Measurements from ENCODE around the gene NAP1L4. TPM values are rescaled to one million over a fixed set of nuclear protein-coding genes. Genes with fewer than 3 reads are reported as not detected.

Gene NAP1L4, protein sequence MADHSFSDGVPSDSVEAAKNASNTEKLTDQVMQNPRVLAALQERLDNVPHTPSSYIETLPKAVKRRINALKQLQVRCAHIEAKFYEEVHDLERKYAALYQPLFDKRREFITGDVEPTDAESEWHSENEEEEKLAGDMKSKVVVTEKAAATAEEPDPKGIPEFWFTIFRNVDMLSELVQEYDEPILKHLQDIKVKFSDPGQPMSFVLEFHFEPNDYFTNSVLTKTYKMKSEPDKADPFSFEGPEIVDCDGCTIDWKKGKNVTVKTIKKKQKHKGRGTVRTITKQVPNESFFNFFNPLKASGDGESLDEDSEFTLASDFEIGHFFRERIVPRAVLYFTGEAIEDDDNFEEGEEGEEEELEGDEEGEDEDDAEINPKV
- total RNA-seq, result 144 and 273 TPM in 2 replicates

DNA sequence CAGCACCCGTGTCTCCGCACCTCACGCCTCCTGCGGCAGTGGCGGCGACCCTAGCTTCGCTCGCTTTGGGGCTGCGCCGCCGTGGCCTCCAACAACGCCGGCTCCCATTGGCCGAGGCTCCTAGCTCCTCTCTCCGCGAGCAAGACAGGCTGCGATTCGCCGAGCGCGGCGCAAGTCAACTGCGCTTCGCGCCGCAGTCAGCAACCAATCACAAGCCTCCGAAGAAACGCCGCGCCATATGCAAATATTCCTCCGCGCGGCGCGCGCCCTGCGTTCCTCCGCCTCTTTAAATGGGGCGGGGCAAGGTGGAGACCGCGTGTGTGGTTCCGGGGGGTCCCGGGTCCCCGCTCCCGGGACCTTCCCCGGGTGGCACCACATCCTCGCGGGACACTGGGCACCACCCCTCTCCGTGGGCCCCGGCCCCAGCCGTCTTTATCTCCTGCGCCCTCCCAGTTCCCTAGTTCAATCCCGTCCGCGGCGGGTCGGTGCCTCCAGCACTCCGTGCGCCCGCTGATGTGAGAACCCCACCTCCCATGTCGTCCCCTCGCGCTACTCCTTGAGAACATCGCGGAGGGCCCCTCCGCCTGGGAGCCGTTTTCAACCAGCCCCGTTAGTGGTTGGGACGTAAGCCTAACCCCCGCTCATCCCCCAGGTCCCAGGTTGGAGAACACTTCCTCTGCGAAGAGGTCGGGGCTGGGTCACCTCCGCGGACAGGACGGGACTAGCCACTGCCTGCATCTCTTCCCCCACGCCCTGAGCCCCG, at the start of gene NAP1L4:
Gene NAP1L4, minus strand, starts transcription at position 96 of the 763 bp plus-strand sequence. CDS start 13,109 bp downstream, outside the sequence.
- DNase-seq (ENCODE audit: low read depth), result peak; percentile 92

DNA sequence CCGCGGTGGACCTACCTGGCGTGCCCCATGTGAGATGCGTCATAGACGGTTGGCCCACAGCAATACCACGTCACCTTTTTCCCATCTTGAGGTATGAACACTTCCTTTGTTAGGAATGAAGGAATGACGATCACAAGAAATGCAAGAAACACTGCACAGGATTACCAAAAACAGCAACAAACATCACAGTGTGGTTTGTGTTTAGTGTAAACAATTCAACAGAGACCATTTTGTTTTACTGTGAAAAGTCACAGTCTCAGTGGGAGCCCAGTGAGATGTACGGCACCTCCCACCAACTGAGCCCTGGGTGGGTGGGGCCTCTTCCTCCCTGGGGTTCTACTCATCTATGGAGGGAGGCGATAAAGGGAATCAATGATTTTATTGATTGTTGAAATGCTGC, 48.8 kb upstream of the NAP1L4 start:
- no peak for DNase-seq (ENCODE audit: low read depth)

DNA sequence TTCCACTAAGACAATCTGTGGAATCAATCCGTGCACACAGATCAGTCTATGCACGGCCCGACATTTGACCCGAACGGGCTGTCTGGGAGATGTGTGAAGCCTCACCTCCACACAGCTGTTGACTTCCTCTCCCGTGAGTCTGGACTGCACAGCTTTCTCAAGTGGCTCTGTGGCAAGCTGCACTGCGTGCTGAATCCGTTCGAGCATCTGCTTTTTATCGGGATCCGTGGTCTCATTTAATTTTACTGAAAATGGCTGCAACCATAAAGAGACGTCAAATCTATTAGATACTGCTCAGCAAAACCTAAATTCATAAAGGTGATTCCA, 45.8 kb upstream of the NAP1L4 start:
- DNase-seq (ENCODE audit: low read depth), result no peak

DNA sequence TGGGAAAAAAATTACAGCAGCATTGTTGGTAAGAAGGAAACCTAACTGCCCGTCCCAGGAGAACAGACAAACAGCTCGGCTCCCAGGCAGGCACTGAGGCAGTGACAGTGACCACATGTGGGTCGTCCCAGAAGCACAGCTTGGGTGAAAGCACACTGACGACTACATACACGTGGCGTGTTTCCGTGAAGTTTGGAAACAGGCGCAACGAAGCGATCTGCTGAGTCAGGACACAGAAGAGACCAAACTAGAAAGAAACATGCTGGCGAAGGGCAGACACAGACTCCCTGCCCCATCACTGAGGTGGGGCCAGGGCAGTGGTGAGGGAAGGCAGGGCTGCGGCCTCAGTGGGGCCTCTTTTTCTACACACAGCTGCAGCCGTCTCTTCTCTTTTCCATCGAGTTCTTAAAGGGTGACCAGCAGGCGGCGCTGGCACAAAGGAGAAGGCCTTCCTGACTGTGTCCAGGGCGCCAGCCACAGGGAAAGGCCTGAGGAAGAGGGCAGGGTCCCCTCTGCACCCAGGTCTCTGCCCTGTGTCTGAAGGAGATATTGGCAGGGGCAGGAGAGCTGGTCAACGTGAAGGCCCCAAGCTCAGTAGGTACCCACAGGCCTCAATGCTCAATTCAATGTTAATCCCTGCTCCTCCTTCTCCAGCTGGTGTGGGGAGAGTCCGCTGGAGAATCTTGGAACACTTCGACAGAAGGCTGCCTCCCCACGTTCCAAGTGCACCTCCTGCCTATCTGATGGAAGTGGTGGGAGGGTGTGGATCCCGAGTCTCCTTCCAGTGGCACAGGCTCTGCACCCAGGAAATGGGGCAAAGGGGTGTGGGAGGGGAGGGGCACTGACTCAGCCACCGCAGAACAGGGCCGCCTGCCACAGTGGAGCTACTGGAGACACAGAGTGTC, 45.2 kb upstream of the NAP1L4 start:
- DNase-seq (ENCODE audit: low read depth), result peak; percentile 25

DNA sequence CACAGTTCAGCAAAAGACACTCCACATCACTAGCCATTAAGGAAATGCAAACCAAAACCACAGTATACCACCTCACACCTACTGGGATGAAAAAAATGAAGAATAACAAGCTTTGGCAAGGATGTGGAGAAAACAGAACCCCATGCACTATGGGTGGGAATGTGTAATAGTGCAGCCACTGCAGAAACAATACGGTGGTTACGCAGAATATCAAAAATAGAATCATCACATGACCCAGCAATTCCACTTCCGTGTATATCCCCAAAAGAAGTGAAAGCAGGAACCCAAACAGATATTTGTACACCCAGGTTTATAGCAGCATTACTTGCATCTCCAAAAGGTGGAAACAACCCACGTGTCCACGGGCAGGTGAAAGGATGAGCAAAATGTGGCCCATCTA, 44.3 kb upstream of the NAP1L4 start:
- no peak for DNase-seq (ENCODE audit: low read depth)

DNA sequence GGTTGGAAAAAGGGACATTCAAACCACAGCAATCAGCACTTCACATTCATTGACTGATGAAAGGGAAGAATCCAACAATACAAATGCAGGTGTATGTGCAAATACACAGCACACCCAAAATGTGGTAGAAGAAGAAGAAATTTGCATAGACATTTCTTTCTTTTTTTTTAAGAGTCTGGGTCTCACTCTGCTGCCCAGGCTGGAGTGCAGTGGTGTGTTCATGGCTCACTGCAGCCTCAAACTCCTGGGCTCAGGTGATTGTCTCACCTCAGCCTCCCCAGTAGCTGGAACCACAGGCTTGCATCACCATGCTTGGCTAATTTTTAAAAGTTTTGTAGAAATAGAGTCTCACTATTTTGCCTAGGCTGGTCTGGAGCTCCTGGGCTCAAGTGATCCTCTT, 43.2 kb upstream of the NAP1L4 start:
- DNase-seq (ENCODE audit: low read depth), result peak; percentile 21

DNA sequence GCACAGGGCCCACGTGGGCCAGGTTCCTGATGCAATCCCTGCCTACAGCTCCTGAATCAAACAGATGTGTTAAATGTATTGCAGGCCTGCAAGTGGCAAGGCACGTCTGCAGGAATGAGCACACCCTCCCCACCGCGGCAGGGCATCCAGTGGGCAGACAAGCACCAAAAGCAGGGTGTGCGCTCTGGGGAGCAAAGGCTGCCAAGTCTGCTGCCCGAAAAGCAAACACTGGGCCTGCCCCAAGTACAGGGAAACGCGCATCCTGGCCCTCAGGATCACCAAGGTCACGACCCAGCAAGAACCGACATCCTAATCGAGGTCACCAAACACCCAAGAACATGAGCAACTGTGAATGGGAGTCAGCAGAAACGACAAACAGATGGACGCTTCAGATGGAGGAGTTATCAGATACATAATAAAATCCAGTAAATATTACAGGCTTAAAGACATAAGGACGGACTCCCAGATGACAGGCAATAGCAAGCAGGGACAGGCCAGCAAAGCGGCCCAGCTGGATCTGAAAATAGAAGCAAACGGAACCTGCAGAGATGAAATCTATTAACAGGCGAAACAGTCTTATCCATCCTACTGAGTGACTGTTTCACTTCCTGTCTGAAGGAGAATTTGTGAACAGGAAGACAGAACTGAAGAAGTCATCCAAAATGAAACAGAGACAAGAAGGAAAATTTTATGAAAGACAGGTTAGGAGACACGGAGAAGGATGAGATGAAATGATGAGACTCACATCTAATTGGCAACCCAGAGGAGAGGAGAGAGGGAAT, 38.4 kb upstream of the NAP1L4 start:
- no peak for DNase-seq (ENCODE audit: low read depth)

DNA sequence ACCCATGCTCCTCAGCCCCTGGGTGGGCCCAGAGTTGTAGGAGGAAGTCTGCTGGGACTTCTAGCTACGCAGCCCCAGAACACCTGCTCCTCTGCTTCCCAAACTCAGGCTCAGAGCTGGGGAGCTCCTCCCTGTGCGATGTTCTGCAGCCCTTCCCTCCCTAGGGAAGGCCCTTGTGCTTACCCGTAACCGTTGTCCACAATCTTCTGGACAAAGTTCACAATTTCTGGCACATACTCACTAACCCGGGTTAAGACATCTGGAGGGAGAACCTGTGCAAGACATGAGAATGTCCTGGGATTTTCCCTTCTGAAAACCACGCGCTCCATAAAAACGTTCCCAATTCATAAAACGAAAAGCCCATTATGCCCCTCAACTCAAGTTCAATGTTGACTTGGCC, 36.7 kb upstream of the NAP1L4 start:
- DNase-seq (ENCODE audit: low read depth), result no peak

DNA sequence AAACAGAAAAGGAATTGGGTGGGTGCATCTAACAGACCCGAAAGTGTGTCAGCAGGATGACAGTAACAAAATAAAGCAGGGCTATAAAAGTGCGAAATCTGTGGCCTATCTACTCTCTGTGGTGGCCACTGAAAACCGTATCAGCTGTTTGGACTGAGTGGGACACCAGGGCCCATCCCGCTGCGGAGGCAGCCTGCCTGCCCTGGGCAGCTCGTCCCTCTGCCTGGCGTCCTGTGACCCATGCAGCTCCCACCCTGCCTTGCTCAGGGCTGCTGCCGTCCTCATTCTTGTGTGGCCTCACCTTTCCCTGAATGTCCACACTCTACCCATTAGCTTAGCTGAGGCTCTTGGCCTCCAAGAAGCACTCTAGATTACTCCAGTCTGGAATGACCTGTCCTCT, 34.7 kb upstream of the NAP1L4 start:
- DNase-seq (ENCODE audit: low read depth), result no peak

DNA sequence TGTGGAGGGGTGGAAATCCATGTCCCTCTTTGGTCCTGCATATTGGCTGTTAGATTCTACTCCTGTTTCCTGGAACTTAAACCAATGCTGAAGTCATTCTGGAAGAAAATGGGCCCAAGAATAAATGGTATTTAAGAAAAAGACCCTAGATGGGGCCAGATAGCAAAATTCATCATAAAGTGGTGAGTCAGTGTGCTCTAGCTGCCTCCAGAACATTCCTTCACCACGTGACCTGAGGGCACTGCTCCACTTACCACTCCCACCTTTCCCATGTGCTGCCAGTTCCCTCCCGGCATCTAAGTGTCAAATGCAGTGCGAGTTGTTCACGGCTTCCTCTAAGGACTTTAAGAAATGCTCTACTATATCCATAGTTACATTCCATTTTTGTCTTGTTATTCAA, 30.9 kb upstream of the NAP1L4 start:
- DNase-seq (ENCODE audit: low read depth), result peak; percentile 71

DNA sequence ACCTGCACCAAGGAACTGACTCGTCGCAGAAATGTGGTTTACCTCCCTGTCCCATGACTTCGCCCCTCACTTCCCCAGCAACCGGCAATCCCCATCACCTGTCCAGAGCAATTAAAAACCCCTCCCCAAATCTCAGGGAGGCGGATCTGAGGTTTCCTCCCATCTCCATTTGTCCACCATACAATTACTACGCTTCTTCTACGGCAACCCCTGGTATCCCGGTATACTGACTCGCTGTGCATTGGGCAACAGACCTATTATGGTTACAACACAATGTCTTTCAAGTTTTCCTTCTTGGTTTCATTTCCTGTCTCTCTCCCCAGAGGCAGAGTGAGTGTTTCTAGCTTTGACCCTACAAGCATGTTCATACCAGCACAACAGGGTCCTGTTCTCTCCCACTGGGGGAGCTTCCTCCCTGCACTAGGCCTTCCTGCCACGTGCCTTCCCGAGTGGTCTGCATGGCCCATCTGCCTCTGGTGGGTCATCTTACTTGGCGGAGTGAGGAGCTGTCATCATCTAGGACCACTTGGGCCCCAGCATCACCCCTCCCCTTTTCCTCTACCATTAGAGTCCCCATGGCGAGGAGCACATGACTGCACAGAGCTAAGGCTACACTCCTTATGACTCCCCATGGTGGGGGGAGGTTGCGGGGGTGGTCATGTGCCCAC, 30.3 kb upstream of the NAP1L4 start:
- peak; percentile 68 for DNase-seq (ENCODE audit: low read depth)

DNA sequence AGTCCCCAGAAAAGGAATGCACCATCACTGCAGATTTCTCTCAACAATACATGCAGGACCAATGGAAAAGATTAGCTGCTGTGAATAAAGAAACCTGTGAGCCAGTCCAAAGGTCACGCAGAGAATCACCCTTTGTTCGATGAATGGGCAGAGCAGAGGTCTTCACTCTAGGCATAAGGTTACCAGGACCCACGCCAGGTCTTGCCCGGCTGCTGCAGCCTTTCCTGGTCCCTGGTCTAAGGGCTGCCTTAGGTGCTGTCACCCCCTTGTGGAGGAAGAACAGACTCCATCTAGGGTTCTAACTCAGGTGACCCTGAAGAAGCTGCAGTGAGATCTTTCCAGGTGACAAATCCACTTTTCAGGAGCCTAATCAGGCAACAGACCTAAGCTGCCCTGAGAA, 29.0 kb upstream of the NAP1L4 start:
- peak; percentile 46 for DNase-seq (ENCODE audit: low read depth)

DNA sequence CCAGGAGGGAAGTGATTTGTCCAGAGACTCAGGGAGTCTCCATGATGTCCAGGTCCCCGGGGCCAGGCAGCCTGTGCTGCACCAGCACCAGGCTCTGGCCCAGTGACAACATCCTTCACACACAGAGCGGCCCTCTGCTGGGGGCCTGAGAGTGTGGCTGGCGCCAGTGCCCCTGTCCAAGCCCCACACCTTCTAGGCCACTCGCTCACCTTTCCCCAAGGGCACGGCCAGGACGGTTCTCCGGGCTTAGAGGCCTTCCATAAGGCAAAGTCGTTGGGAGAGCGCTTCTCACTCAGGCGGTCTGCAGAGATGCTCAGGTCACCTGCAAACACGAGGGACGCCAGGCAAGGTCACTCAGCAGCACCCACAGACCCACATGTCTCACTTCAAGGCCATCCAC, 27.9 kb upstream of the NAP1L4 start:
- no peak for DNase-seq (ENCODE audit: low read depth)

DNA sequence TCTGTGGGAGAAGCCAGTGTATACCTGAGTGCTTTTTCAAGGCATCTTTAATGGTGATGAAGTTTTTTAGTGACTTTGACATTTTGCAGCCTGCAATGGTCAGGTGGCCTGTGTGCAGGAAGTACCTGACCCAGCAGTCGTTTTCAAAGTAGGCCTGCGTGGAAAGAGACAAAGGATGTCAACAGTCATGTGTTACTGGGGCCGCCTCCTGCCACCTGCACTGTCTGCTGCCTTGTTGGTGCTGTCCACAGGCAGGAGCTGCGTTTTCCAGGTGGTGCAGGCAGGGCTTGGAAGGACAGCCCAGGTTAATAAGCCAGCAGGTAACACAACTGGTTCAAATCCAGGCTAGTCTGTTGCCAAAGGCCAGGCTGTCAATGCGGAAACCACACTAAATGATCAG, 26.5 kb upstream of the NAP1L4 start:
- no peak for DNase-seq (ENCODE audit: low read depth)

DNA sequence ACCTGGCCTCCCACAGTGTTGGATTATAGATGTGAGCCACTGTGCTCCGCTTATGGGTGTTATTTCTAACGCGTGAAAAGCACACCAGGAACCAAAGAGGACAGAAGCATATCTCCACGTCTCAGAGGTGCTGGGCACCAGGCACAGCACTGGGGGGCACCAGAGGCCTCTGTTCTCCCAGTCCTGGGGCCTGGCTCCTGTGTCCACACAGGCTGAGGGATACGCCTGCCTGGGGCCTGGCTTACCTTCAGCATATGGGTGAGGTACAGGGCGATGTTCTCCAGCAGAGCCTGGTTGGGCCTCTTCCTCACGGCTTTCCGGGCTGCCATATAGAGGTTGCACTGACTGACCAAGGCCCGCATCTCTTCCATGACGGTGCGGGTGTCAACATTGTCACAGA, 24.7 kb upstream of the NAP1L4 start:
- DNase-seq (ENCODE audit: low read depth), result no peak

DNA sequence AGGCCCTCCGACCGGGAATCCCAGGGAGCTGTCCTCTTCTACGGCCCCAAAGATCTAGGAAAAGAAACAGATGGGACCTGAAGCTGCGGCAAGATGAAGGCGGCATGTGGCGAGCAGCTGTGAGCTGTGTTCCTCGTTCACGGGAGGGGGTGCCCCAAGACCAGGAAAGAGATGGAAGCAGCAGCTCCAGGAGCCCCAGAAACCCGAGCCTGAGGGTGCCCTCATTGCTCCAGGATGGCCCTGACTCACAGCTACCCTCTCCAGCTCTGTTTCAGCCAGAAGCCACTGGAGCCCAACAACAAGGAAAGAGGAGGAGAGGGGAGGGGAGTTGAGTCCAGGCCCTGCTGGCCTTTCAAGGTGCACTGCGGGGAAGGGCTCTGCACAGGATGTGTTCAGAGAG, 23.7 kb upstream of the NAP1L4 start:
- no peak for DNase-seq (ENCODE audit: low read depth)

DNA sequence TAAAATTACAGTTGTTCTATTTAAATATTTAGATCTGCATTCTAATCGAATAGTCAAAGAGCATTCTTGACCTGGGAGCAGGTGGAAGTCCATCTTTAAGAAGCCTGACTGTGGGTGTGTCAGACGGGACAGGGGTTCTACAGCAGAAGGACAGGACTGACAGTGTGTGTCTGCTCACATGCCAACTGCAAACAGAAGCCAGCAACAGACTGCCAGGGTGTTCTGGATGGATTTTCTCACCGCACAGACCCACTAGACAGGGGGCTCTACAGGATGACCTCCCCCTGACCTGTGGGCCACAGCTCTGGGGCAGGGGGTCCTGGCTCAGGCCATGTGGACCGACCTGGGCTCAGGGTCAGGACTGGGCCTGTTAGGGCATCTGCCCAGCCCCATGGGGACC, 22.8 kb upstream of the NAP1L4 start:
- DNase-seq (ENCODE audit: low read depth), result no peak

DNA sequence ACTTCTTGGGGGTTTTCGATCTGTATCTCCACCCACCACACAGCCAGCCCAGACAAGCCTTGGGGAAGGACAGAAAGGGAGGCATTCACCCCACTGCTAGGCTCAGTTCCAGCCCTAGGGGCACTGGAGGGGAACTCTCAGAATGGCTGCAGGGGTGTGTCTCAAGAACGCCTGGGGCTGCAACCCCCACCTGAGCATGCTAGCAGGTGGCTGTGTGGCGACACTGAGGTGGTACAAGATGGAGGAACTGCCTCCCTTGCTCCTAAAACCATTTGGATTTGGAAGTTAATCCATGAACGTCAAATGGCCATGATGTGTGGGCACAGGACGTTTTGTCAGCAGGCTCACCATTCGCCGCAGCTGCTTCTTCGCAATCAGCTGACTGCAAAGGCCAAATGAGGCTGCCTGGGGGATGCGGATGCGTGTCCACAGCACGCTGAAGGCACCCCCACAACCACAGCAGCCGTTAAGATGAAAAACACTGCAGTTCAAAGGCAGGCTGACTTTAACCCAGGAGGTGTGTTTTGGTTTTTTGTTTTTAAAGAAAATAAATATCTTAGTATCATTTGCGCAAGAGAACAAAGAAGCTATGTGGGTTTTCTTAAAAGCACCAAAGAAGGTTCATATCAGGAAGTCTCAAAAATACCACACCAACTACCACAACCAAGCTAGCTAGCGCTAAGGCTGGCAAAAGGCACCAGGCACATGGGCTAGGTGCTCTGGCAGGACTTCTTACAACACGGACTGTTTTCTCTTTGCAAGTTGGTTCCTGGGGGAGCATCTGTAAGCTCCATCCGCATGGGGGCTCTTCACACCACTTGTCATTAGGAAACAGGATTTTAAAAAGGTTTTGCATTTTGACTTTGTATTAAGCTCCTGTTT, 22.2 kb upstream of the NAP1L4 start:
- DNase-seq (ENCODE audit: low read depth), result peak; percentile 57

DNA sequence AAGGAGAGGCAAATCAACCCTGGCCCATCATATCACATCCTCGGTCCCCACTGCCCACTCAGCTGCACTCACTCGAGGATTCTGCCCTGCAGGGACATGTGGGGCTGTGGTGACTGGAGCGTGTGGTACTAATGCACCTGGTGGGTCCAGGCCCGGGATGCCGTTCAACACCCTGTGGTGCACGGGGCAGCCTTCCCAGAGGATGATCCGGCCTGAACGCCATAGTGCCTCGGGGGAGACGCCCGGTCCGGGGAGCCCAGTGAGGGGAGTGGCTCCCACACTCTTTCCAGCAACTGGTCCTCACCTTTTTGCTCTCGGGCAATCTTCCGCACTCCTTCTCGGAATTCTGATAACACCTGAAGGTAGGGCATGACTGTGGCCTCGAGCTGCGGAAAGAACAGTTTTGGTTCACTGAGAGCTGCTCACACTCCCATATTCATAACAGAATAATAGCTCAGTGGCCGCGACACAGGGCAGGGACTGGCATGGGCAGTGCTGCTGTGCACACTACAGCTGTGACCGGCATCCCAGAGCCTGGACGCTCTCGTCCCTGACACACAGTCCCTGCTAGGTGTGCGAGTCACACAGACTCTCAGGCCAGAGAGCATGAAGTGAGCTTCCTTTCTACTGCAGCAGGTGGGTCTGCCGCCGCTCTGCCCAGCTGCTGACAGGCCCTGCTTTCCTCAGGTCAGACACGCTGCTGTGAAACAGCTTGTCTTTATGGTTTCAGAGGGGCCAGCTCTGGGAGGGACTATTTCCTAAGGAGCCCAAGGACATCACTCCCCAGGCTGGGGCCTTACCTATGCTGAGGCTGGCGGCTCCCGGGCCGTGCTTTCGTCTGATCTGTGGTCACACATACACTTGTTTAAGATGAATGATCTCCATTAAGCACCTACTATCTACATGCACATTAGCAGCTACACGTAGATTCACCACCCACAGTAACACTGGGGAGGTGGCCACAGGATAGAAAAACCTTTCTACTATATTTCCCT, 20.1 kb upstream of the NAP1L4 start:
- DNase-seq (ENCODE audit: low read depth), result no peak
